MM.1S (cell line): ENCODE measurements around the gene TSPAN5.

Experiments
- EZH2 ChIP-seq: fragments of 300-600 bp; sonication (generic); optimal IDR thresholded peaks from 2 replicates; pipeline ENCODE3; 2017; ENCODE audit warnings: low read depth, mild to moderate bottlenecking, antibody characterized with exemption, low read length, mixed read lengths
- TF ChIP-seq, protein P1 (sequence below): fragments of 300-600 bp; sonication (generic); IDR thresholded peaks from 2 replicates; pipeline ENCODE4 v1.5.1; 2016; ENCODE audit warnings: antibody characterized with exemption, low read length, mixed read lengths

DNA sequence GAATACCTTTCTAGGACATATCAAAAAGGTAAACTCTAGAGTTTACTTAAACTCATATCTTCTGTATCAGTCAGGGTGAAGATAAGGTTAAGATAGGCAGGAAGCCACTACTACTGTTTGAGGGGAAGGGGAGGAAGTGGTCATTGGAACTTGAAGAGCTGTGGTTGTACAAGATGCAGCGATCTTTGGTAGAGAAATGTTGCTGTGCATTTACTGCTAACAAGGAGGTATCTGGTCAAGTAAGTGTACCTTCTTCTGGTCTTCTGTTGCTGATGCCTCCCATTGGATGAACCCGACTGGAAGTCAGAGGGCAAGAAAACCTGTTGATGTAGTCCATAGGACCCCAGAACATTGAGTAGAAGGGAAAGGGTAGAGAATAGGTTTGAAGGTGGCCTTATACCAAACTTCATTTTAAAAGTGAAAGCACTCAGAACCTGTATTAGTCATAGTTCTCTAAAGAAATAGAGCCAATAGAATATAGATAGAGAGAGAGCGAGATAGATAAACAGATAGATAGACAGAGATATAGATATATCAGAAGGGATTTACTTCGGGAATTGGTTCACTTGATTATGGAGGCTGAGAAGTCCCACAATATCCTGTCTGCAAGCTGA, 47.9 kb upstream of the TSPAN5 start:
- TF ChIP-seq EZH2 = no peak
- TF ChIP-seq, protein P1, sequence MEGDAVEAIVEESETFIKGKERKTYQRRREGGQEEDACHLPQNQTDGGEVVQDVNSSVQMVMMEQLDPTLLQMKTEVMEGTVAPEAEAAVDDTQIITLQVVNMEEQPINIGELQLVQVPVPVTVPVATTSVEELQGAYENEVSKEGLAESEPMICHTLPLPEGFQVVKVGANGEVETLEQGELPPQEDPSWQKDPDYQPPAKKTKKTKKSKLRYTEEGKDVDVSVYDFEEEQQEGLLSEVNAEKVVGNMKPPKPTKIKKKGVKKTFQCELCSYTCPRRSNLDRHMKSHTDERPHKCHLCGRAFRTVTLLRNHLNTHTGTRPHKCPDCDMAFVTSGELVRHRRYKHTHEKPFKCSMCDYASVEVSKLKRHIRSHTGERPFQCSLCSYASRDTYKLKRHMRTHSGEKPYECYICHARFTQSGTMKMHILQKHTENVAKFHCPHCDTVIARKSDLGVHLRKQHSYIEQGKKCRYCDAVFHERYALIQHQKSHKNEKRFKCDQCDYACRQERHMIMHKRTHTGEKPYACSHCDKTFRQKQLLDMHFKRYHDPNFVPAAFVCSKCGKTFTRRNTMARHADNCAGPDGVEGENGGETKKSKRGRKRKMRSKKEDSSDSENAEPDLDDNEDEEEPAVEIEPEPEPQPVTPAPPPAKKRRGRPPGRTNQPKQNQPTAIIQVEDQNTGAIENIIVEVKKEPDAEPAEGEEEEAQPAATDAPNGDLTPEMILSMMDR = no peak
